Stimulated activated CD8-positive, alpha-beta memory T cell treated with anti-CD3 and anti-CD28 coated beads, Interleukin-12 subunit alpha, Interleukin-12 subunit beta, amount 100 ng/mL, for 1 hour (primary cell): ENCODE measurements around the gene UNC13A.
A peak's percentile ranks its signal among the peaks of the same experiment; 100 is the strongest.

ENCODE experiments used
- DNase-seq: peaks from one replicate; pipeline ENCODE4 v3.0.0-alpha.2; 2020; ENCODE audit warnings: low read depth

The UNC13A gene

GRCh38 chr19:17687857-17688784, at the start of gene UNC13A:
Gene UNC13A, minus strand, starts transcription at chr19:17688354. Its CDS starts 155 bp downstream, at chr19:17688199.
- DNase-seq = no peak

DNA sequence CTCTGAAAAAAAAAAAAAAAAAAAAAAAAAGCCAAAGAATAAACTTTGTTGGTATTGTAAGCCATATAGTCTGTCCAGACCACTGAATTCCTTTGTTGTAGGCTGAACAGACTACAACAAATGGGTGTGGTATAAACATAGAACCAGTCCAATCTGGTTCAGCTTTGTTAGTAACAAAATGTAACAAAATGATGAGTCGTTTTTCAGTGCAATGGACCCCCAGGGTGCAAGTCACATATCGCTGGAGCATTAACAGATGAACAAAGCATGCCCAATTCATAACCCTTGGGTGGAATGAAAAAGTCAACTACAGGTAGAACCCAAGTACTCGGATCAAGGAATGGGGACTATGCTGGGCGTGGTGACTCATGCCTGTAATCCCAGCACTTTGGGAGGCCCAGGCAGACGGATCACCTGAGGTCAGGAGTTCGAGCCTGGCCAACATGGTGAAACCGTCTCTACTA, 49.6 kb upstream of the UNC13A start:
- no peak for DNase-seq

DNA sequence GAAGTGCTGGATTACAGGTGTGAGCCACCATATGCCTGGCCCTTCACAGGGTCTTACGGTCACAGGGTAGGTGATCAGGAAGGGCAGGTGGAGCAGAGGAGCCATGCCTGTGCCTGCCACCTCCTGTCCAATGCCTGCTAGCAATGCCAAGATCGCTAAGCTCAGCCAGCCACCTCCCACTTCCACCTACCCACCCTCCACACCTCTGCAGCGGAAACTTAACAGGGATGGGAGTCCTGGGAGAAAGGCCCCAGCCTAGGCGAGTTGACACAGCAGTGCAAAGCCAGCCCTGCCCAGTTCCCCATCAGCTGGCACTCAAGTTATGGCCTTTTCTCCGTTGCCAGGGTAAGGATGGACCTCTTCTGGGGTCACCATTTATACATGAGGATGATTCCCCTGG, 47.3 kb upstream of the UNC13A start:
- no peak for DNase-seq

DNA sequence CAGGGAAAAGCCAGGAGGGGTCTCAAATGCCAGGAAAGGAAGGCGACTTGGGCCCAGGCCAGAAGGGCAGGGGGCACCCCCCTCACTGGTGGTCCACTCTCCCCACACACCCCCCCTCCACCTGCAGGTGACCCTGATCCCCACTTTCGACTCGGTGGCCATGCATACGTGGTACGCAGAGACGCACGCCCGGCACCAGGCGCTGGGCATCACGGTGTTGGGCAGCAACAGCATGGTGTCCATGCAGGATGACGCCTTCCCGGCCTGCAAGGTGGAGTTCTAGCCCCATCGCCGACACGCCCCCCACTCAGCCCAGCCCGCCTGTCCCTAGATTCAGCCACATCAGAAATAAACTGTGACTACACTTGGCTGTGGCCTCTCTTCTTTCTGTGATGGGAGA, 46.0 kb upstream of the UNC13A start:
- DNase-seq = no peak

GRCh38 chr19:17733127-17733526, 45.0 kb upstream of the UNC13A start:
- DNase-seq = no peak

- DNase-seq = no peak
Observed at GRCh38 chr19:17727843-17728242, 39.7 kb upstream of the UNC13A start.

DNA sequence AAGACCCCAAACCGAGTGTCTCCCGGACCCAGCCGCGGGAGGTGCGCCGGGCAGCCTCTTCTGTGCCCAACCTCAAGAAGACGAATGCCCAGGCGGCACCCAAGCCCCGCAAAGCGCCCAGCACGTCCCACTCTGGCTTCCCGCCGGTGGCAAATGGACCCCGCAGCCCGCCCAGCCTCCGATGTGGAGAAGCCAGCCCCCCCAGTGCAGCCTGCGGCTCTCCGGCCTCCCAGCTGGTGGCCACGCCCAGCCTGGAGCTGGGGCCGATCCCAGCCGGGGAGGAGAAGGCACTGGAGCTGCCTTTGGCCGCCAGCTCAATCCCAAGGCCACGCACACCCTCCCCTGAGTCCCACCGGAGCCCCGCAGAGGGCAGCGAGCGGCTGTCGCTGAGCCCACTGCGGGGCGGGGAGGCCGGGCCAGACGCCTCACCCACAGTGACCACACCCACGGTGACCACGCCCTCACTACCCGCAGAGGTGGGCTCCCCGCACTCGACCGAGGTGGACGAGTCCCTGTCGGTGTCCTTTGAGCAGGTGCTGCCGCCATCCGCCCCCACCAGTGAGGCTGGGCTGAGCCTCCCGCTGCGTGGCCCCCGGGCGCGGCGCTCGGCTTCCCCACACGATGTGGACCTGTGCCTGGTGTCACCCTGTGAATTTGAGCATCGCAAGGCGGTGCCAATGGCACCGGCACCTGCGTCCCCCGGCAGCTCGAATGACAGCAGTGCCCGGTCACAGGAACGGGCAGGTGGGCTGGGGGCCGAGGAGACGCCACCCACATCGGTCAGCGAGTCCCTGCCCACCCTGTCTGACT, 39.0 kb upstream of the UNC13A start:
- DNase-seq = no peak

DNA sequence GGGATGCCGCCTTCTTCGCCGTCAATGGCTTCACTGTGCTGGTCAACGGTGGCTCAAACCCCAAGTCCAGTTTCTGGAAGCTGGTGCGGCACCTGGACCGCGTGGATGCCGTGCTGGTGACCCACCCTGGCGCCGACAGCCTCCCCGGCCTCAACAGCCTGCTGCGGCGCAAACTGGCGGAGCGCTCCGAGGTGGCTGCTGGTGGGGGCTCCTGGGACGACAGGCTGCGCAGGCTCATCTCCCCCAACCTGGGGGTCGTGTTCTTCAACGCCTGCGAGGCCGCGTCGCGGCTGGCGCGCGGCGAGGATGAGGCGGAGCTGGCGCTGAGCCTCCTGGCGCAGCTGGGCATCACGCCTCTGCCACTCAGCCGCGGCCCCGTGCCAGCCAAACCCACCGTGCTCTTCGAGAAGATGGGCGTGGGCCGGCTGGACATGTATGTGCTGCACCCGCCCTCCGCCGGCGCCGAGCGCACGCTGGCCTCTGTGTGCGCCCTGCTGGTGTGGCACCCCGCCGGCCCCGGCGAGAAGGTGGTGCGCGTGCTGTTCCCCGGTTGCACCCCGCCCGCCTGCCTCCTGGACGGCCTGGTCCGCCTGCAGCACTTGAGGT, 38.1 kb upstream of the UNC13A start:
- no peak for DNase-seq

DNA sequence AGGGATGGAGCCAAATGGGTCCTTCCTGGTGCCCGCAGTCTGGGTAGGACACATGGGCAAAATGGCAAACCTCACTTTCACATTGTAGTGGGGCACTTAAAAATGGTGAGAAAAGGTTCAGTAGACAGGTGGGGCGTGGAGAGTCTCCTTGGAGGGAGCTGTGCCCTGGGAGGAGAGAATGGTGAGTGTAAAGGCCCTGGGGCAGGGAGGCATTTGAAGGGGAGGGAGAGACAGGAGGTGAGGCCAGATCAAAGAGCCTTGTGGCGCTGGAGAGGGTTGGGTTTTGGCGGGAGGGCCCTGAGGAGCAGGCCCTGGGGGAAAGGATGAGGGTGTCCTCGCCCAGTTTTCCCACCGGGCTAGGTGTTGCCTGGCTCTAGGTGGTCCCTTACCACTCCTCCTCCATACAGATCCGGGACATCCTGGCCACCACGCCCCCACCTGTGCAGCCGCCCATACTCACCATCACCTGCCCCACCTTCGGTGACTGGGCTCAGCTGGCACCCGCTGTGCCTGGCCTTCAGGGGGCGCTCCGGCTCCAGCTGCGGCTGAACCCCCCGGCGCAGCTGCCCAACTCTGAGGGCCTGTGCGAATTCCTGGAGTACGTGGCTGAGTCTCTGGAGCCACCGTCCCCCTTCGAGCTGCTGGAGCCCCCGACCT, 37.4 kb upstream of the UNC13A start:
- no peak for DNase-seq

GRCh38 chr19:17724655-17725054, 36.5 kb upstream of the UNC13A start:
- DNase-seq = no peak

DNA sequence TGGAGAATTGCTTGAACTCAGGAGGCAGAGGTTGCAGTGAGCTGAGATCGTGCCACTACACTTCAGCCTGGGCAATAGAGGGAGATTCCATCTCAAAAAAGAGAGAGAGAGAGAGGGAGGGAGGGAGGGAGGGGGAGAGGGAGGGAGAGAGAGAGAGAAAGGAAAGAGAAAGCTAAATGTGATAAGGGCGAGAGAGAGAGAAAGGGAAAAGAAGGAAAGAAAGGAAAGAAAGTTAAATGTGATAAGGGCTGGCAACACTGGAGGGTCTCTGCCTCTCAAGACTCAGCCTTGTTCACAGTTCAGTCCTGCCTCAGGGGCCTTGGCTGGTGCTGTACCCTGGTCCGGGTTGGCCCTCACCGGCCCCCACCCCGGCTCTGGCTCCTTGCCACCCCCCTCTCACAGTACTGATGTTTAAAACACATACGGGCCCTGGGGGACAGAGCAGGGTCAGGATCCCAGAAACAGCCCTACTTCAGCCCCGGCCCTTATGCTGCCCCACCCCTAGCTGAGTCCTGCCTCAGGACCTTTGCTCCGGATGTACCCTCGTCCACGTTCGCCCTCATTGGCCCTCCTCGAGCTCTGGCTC, 34.6 kb upstream of the UNC13A start:
- DNase-seq = no peak

GRCh38 chr19:17721821-17722220, 33.7 kb upstream of the UNC13A start:
- no peak for DNase-seq

- DNase-seq = no peak
Observed at GRCh38 chr19:17721111-17721628, 33.0 kb upstream of the UNC13A start.

DNA sequence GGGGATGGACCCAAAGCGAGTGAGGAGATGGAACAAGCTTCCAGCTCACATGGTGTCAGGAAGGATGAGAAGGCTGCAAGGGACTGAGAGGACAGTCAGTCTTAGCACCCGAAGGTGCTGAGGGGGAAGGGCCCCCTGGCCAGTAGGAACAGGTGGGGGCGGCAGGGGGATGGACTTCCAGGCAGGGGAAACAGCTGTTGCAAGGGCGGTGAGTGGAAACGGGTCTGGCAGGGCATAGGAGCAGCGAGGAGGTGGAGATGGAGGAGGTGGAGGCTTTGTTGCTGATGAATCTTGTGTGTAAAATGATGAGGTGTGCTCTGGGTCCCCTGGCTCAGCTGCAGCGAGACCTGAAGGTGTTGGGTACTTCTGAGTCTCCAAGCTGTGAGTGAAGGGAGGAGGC, 32.3 kb upstream of the UNC13A start:
- no peak for DNase-seq

- DNase-seq = no peak
Observed at GRCh38 chr19:17719730-17720400, 31.7 kb upstream of the UNC13A start.

- DNase-seq = peak; percentile 42
Observed at GRCh38 chr19:17718947-17719711, 31.0 kb upstream of the UNC13A start, which contains the start of gene MAP1S. Gene MAP1S, plus strand, starts transcription at chr19:17719480. Its CDS starts 23 bp downstream, at chr19:17719503.

GRCh38 chr19:17718550-17718946, 30.4 kb upstream of the UNC13A start:
- DNase-seq = no peak

- no peak for DNase-seq
Observed at GRCh38 chr19:17716309-17716929, 28.3 kb upstream of the UNC13A start.

GRCh38 chr19:17711851-17712250, 23.7 kb upstream of the UNC13A start:
- DNase-seq = no peak
